ENCODE measurements around the gene SEC16B. TPM values are rescaled to one million over a fixed set of nuclear protein-coding genes. Genes with fewer than 3 reads are reported as not detected.

SEC16B gene
- total RNA-seq, 1 donor from 2014 or later = 0.53 TPM

- no peak for DNase-seq (ENCODE audit: low read depth, low spot score)
Observed at GRCh38 chr1:177979272-177979671, 9.4 kb upstream of the SEC16B start.

DNA sequence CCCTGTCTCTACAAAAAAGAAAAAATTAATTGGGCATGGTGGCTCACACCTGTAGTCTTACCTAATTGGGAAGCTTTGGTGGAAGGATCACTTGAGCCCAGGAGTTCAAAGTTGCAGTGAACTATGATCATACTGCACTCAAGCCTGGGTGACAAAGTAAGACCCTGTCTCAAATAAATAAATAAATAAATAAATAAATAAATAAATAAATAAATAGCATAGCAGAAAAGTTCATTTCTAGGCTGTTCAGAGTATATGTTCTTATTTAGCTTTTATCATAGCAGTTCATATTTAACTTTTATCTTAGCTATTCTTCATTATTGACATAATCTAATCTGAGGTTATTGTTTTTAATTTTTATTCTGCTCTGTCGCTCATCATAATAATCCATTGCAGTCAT, 8.7 kb upstream of the SEC16B start:
- DNase-seq (ENCODE audit: low read depth, low spot score) = no peak

GRCh38 chr1:177977141-177977540, 7.3 kb upstream of the SEC16B start:
- no peak for DNase-seq (ENCODE audit: low read depth, low spot score)

DNA sequence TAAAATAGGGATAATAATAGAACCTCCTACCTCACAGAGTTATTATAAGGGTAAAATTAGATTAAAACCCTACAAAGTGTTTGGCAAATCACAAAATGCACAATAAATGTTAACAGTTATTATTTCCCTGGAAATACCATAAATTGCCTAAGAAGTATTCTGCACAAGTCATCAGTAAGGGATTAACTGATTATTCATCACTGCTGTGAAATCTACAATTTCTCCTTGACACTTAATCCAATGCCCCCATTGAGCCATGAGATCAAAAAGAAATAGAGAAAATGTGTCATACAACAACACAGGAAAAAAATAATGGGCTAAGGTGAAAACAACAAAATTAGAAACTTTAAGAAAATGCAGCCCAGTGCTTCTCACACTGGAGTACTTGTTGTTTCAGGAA, 6.7 kb upstream of the SEC16B start:
- no peak for DNase-seq (ENCODE audit: low read depth, low spot score)

GRCh38 chr1:177975588-177976495, 6.0 kb upstream of the SEC16B start:
- DNase-seq (ENCODE audit: low read depth, low spot score) = no peak

DNA sequence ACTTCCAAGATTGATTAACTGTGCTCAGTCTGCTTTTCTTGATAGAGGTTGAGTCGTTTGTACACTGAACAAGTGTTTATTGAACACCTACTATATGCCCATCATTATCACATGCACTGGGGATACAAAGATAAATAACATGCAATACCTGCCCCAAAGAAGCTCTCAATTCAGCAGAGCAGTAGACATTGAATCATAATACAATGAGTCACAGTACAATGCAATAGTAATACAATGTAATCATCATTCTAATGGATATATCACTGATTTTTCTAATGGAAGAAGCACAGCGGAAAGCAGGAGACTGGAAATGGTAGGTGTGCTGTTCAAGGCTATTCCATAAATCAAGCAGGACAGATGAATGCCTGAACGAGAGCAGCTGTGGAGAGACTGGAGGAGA, 3.7 kb upstream of the SEC16B start:
- DNase-seq (ENCODE audit: low read depth, low spot score) = no peak

- no peak for DNase-seq (ENCODE audit: low read depth, low spot score)
Observed at GRCh38 chr1:177969109-177969508, 749 bp downstream of the SEC16B start.

- no peak for DNase-seq (ENCODE audit: low read depth, low spot score)
Observed at GRCh38 chr1:177966199-177966598, 3.7 kb downstream of the SEC16B start.

DNA sequence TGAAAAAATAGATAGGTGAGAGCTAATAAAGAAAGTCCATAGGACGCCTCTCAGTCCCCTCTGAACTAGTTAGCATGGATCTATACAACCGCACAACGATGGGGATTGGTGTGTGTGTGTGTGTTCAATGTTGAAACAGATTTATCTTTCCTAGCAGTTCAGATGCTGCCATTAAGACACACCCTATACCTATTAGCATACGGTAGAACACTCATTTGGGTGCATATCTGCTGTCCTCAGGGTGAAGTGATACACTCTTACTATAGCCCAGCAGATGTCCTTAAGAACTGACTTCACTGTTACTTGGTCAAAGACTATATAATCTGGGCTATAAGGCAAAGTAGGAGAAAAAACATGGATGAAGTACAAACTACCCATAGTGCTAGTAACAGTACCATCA, 4.6 kb downstream of the SEC16B start:
- no peak for DNase-seq (ENCODE audit: low read depth, low spot score)

DNA sequence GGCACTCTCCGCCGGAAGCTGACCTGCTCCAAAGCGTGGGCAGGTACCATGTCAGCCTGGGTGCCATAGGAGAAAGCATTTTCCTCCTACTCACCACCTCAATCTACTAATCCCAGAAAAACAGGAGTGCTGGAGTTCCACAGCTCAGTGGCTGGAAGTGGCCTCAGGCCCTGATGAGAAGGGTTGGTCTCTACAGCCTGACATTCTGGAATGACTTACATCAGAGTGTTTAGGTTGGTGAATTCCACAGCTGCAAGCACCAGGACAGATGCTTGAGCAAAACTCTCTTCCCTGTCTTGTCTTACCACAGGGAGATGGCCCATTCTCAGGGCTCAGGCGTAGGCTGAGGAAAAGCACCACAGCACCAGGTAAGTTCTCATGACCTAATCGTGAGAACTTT, 5.5 kb downstream of the SEC16B start:
- DNase-seq (ENCODE audit: low read depth, low spot score) = no peak

GRCh38 chr1:177960939-177961622, 8.8 kb downstream of the SEC16B start:
- DNase-seq (ENCODE audit: low read depth, low spot score) = no peak

DNA sequence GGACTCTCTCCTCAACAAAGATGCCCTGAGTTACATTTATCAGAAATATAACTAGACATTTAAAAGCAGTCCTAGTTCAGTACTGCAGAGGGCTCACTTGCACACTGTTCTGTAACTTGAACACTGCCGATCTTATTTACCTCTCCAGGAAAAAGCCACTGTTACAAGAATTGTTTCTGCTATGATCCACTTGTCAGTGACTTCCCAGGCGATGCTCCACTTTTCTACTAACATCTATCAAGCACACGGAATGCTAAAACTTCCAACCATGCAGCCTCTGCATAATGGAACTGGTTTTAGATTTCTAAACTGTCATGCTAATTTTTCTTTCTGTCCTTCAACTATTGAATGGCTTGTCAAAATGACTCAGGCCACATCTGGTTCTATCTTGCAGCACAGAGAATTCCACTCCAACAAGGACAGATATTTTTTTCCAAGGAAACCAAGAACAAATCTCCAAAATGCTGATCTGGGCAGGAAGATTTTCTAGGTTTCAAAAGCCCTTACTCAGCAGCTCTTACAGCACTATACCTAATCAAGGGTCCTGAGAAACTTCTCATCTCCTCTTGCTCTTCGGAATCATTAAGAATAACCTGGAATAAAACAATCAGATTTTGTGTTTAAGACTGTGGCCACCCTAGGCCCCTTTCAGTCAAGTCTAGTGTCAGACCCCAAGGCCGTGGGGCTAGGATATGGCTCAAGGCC, 9.9 kb downstream of the SEC16B start:
- DNase-seq (ENCODE audit: low read depth, low spot score) = no peak

GRCh38 chr1:177958092-177958491, 11.8 kb downstream of the SEC16B start:
- no peak for DNase-seq (ENCODE audit: low read depth, low spot score)

DNA sequence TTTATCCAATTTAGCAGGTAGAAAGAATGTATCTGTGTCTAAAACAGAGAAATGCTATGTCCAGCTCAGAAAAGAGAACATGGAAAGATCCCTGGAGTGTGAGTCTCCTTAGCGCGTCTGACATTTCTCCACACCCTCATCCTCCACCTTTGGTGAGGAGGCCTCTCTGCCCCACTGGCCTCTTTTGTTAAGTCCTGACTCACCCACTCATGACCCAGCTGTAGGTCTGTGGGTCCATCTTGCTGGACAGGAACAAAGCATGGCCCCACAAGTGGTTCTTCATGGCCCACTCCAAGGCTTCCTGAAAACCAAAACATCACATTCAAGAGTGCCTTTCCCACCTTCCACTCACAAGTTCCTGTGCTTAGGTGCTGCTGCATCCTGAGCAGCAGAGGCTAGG, 15.8 kb downstream of the SEC16B start:
- no peak for DNase-seq (ENCODE audit: low read depth, low spot score)

DNA sequence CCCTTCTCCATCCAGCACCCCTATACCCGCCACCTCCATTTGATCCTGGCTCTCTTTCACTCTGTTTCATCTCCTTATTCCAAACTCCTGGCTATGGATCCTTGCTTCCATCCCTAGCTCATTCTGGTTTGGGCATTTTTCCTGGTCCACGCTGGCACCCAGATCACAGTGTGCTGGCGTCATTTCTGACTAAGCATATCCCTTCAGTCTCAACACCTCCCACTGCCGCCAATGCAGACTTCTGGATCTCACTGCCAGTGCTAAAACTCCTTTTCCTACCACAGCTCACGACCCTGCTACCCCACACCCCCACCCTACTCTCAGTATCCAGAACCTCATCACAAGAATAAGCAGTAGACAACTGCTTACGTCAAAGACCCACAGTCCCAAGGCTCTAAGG, 16.3 kb downstream of the SEC16B start:
- DNase-seq (ENCODE audit: low read depth, low spot score) = no peak

GRCh38 chr1:177952691-177953090, 17.2 kb downstream of the SEC16B start:
- no peak for DNase-seq (ENCODE audit: low read depth, low spot score)

DNA sequence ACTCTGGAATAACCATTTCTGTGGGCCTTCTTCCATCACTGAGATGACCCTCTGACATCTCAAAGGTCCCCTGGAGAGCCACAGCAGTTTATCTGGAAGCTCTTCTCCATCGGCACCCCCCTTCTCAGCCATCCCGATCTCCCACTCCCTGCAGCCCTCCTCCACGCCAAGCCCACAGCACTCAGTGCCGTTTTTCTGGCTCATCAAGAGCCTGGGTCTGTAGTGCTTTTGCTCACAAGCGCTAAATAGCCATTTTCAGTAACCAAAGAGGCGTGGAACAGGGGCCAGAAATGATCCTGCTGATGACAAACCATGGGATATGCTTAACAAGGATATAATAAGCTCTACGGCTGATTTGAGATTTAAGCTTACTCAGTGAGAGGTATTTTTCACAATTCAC, 17.6 kb downstream of the SEC16B start:
- DNase-seq (ENCODE audit: low read depth, low spot score) = no peak

DNA sequence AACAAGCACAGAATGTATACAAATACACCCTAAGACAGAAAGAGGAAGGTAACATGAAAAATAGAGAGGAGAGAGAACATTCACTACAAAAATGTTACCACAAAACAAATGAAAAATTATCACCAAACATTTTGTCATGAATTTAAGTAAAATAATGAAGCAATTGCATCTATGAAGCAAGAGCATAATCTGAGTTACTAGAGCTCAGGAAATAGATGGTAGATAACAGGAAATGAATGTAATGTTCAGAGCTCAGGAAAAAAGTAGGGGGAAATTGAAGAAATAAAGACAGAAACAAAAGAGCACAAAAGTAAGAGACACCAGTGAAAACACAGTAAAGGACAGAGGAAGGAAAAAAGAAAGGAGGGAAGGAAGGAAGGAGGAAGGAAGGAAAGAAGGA, 19.4 kb downstream of the SEC16B start:
- DNase-seq (ENCODE audit: low read depth, low spot score) = no peak

DNA sequence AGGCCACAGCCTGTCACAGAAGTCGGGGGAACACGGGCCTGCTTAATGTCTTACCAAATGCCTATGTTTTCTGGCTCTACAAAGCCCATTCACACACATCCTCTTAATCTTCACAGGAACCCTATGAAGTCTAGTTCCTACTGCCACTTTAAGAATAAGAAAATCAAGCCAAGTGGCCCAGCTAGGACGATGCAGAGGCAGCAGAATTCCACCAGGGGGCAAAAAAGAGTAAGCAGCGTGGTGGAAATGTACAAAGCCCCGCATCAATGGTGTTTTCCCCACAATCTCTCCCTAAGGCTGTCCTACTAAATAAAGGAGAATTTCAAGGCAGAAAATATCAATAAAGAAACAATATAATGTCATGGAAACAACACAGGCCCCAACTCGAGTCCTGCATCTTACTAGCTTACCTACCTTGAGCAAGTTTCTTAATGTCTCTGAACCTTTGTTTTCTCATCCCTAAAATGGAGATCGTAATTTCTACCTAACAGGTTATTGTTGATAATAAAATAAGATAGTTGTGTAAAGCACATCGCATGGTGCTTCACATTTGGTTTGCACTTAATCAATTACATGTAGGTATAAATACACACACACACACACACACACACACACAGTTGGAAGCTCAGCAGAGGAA, 21.4 kb downstream of the SEC16B start:
- DNase-seq (ENCODE audit: low read depth, low spot score) = no peak

DNA sequence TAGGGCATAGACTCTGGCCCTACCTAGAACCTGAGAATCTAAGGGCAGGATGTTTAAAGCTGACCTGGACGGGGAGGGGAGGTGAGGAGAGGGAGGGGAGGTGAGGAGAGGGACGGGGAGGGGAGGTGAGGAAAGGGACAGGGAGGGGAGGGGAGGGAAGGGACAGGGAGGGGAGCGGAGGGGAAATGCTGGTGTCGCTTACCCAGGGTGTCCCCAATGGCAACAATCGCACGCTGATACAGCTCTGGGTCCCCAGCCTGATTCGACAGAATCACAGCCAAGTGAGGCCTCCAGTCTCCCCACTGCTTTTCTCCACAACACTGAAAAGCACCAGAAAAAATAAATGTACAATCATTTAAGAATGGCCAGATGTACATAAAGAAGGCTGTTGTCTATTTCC, 22.2 kb downstream of the SEC16B start:
- no peak for DNase-seq (ENCODE audit: low read depth, low spot score)

GRCh38 chr1:177945943-177946650, 23.8 kb downstream of the SEC16B start:
- no peak for DNase-seq (ENCODE audit: low read depth, low spot score)
